ENCODE results near the gene CPE.
A peak's percentile ranks its signal among the peaks of the same experiment; 100 is the strongest.
"Not testable (repeated sequence)": the region's sequence is repeated elsewhere in the genome, so short reads cannot be mapped to it uniquely, and the experiment has no call there.

The CPE gene

GRCh38 chr4:165378745-165379677, at the start of gene CPE:
Gene CPE (plus strand): TSS chr4:165379008. CDS start chr4:165379222, 214 bp downstream.
- DNase-seq (ENCODE audit: low read depth in 3 of 3, low spot score in 1 of 3): peak in 1 of 3 donors; percentile 27

DNA sequence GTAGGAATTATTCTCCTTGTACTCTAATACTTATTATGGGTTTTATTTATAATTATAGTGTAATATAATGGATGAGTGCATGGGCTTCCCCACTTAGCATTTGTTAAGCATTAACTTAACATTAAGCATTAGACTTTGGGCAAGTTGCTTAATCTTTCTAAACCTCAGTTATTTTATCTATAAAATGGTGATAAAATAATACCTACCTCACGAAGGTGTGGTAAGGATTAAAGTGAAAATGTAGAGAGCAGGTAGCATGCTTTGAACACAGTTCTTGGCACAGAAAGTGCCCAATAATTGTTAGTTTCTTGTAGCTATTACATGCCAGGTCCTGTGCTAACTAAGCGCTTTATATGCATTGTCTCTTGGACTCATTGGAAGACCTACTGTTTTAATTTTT, 48.7 kb upstream of the CPE start:
- DNase-seq (ENCODE audit: low read depth in 3 of 3, low spot score in 1 of 3): no peak

- DNase-seq (ENCODE audit: low read depth in 3 of 3, low spot score in 1 of 3): no peak
Observed at GRCh38 chr4:165330666-165331065, 48.1 kb upstream of the CPE start.

DNA sequence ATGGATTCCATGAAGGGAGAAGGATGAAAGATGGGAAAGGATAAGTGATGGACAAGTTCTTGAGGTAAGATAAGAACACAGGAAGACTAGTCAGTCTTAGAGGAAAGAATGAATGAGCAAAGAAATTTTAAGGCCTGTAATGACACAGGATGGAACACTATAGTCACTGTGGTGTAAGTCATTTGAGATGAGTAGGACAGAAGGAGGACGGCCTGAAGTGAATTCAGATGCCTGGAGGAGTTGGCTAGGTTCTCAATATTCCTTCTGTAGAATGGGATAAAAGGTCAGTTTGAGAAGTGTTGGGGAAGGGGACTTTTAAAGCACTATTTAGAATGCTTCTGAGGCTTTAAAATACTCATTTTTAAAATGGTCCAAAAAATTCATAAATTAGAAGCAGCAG, 47.4 kb upstream of the CPE start:
- no peak for DNase-seq (ENCODE audit: low read depth in 3 of 3, low spot score in 1 of 3)

DNA sequence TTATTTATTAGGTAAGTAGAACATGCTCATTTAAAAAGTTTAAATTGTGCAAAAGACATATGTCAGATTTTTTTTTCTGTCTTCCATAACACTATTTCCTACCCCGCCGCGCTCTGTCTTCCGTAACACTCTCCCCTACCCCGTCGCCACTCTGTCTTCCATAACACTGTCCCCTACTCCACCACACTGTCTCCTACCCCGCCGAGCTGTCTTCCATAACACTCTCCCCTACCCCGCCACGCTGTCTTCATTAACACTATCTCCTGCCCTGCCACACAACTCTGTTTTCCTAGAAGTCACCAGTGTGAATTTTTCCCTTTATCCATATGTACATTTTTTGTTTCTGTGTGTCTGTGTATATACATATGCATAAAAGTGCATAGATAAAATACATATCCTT, 47.0 kb upstream of the CPE start:
- no peak for DNase-seq (ENCODE audit: low read depth in 3 of 3, low spot score in 1 of 3)

DNA sequence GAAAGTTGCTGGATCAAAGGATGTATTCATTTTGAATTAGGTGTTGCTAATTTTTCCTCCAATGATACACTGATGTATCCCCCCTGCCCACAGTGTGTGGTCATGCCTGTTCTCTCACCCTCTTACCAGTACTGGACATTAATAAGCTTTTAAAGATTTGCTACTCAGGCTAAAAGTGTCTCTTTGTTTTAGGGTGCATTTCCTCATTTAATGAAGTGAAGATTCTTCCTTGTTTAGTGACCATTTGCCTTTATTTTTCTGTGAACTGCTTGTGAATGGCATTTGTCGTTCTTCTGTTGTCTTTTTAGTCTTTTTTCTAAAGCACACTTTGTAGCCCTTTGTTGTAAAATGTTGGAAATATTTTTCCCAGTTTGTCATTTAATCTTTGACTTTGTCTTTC, 46.3 kb upstream of the CPE start:
- DNase-seq (ENCODE audit: low read depth in 3 of 3, low spot score in 1 of 3): no peak

DNA sequence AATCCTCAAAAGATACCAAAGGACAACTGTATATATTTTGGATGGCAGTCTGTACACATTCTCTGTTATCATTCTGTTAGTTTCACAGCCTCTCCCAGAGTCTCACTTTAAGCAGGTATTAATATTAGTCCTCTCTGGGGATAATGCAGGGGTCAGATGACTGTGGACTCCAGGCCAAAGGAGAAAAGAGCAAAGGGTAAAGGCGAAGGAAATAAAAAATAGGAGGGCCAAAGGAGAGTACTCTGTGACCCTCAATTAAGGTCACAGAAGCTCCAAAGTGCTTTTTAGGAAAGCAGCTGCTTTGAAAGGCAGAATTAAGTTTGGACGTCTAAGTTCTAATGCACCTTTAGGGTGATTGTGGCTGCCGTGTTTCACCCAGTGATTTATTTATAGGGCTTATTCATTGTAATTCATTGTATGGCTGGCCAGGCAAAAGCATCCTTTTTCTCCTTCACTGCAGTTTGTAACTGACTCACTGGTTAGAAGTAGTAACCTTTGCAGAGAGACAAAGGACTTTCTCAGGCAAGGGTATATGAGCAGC, 43.6 kb upstream of the CPE start:
- no peak for DNase-seq (ENCODE audit: low read depth in 3 of 3, low spot score in 1 of 3)

- DNase-seq (ENCODE audit: low read depth in 3 of 3, low spot score in 1 of 3): no peak
Observed at GRCh38 chr4:165336743-165337142, 42.1 kb upstream of the CPE start.

- DNase-seq (ENCODE audit: low read depth in 3 of 3, low spot score in 1 of 3): not testable (repeated sequence)
Observed at GRCh38 chr4:165342340-165342739, 36.5 kb upstream of the CPE start.

DNA sequence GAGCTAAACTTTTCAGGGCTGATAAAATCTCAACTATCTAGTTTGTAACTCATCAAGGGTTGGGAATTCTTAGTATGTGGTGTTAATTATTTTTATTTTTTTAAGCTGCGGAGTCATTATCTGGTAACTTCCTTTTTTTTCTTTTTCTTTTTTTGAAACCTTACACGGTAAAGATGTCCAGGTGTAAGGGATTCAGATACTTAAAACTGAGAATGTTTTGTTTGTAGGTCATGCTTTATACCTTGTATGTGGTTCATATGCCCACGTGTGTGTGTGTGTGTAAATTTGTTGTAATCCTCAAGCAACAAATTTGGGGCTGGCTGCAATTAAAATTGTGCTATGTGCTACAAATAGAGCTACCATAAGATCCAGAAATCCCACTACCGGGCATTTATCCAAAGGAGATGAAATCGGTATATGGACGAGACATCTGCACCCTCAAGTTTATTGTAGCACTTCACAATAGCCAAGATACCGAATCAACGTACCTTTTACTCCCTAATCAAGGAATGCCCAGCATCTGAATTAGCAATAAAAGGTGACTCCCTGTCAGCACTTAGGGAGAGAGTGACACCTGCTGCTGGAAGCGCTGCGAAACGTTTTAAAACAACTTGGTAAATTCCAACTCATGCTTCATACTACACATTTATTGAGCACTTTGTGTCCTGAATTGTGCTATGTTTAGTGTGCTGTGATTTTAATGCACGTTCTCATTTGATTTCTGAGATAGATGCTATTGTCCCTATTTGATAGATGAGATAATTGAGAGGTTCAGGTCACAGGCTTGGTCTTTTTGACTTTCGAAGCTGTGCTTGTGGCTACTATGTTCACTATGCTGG, 35.2 kb upstream of the CPE start:
- no peak for DNase-seq (ENCODE audit: low read depth in 3 of 3, low spot score in 1 of 3)

DNA sequence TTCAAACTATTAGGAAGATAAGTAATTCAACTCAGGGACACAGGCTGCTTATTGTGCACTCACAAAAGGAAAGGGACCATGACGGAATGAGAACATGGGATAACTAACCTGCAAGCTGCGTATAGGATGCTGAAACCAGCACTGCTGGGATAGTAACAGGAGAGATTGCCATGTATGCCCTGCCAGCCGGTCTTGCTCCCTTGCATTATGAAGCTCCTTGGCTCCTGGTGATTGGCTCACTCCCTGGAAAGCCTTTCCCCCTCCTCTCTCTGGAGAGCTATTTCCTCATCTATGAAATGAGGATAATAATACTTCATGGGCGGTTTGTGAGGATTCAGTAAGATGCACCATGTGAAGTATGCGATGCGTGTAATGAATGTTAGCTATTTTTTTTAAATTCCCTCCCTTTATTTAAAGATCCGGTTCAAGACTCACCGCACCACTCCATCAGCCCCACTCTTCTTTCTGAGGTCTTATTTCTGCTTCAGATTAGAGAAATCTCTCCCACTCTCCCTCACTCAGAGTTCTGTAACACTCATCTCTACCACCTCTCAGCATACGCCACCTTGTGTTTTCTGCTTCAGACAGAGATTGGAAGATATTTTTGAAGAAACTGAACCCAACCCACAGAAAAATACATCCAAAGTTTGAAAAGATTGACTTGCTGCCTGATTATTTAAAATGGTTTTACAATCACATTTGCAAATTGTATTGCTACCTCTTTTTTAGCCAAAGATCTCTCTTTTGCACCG, 33.0 kb upstream of the CPE start:
- DNase-seq (ENCODE audit: low read depth in 3 of 3, low spot score in 1 of 3): no peak

GRCh38 chr4:165347647-165348569, 30.9 kb upstream of the CPE start:
- DNase-seq (ENCODE audit: low read depth in 3 of 3, low spot score in 1 of 3): no peak

DNA sequence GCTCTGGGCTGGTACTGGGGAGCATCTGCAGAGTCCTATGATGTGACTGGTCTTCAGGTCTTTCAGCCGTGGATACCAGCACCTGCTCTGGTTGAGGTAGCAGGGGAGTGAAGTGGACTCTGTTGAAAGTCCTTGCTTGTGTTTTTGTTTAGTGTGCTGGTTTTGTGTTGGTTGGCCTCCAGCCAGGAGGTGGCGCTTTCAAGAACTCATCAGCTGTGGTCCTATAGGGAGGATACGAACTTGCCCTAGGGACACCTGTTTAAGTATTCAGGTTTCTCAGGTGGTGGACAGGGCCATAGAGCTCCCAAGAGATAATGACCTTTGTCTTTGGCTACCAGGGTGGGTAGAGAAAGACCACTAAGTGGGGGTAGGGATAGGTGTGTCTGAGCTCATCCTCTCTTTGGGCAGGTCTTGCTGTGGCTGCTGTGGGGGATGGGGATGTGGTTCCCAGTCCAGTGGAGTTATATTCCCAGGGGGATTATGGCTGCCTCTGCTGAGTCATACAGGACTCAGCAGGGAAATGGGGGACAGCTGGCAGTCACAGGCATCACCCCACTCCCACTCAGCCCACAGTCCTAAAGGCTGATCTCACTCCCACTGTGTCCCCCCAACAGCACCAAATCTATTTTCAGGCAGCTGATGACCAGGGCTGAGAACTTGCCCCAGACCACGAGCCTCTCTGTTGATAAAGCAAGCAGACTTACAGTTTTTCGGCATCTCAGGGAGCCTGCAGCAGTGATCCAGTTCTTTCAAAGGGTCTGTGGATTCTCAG, 27.3 kb upstream of the CPE start:
- DNase-seq (ENCODE audit: low read depth in 3 of 3, low spot score in 1 of 3): no peak

- no peak for DNase-seq (ENCODE audit: low read depth in 3 of 3, low spot score in 1 of 3)
Observed at GRCh38 chr4:165355900-165356300, 22.9 kb upstream of the CPE start.

GRCh38 chr4:165359506-165359905, 19.3 kb upstream of the CPE start:
- DNase-seq (ENCODE audit: low read depth in 3 of 3, low spot score in 1 of 3): no peak

DNA sequence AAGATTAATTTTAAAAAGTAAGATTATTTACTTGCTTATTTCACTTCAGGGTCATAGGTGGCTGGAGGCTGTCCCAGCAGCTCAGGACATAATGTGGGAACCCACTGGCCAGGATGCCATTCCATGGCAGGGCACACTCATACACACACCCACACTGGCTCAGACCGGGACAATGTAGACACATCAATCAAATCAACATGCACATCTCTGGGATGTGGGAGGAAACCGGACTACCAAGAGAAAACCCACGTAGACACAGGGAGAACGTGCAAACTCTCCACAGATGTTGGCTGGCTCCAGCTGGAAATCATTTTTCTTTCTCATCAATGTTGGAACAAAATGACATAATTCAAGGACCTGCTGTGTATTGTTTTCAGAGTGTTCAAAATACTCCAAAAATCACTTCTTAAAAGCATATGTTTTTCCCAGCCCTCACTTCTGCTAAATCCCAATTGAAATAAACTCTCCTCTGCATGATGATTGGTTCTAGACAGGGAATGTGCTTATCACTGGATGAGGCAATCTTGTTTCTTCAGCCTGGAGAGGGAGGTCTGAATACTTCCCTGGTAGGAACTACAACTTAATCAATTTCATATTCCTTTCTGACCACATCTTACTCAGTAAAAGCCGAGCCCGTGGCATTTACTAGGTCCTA, 18.6 kb upstream of the CPE start:
- no peak for DNase-seq (ENCODE audit: low read depth in 3 of 3, low spot score in 1 of 3)

DNA sequence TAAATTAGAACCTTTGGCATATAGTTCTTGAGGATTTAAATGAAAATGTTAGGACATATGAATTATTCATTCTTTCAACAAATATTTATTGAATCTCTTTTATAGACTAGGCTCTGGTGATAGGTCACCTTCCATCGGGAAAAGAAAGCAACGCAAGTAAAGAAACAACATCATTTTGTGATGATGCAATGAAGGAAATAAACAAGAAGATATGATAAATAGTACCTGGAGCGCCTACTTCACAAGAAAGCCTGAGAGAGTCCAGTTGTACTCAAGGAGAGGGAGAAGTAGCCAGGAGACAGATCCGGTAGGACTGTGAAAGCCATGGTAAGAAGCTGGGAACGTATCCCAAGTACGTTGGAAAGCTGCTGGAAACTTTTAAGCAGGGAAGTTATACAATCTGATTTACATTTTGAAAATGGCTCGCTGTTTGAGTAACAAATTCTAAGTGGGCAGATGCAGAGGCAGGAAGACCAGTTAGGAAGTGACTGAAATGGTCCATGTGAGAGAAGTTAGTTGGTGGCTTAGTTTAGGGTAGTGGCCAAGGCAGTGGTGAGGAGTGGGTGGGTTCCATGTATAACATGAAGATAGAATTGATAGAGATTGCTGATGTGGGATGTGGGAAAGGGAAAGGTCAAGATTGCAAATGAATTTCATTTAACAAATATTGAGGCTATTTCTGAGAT, 17.7 kb upstream of the CPE start:
- no peak for DNase-seq (ENCODE audit: low read depth in 3 of 3, low spot score in 1 of 3)

DNA sequence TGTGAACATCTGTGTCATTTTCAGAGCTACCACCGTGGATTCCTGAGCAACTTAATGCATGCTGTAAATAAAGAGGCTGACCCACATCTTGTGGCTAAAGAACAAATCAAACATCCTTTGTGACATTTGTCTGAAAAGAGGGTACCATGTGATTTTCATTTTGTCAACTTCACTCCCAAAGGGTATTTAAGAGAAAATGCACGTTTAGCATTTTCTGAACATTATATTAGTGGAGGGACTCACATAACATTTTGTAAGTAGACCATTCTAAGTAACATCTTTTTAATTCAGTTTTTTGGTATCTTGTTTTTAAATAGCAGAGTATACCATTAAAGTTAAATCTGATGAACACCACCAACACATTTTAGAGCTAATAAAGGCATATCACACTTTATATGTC, 17.0 kb upstream of the CPE start:
- no peak for DNase-seq (ENCODE audit: low read depth in 3 of 3, low spot score in 1 of 3)
